Epithelial cell of esophagus (primary cell): Measurements from ENCODE around the gene ZMIZ1.
A peak's percentile ranks its signal among the peaks of the same experiment; 100 is the strongest.

Experiments used
- DNase-seq: peaks from one replicate; pipeline ENCODE4 v3.0.0; 2010; ENCODE audit warnings: low read depth
- H3K4me3 ChIP-seq: 2 replicates; pipeline ENCODE4 v1.5.1; 2011; ENCODE audit warnings: mild to moderate bottlenecking, low read length, control low read depth
- TF ChIP-seq, protein P1 (sequence below): IDR thresholded peaks from 2 replicates; pipeline ENCODE4 v1.5.1; 2011; ENCODE audit warnings: low read depth, mild to moderate bottlenecking, low read length, control low read depth, inconsistent platforms; ENCODE audit not compliant: insufficient read depth; ENCODE audit errors: missing control alignments

ZMIZ1 gene

DNA sequence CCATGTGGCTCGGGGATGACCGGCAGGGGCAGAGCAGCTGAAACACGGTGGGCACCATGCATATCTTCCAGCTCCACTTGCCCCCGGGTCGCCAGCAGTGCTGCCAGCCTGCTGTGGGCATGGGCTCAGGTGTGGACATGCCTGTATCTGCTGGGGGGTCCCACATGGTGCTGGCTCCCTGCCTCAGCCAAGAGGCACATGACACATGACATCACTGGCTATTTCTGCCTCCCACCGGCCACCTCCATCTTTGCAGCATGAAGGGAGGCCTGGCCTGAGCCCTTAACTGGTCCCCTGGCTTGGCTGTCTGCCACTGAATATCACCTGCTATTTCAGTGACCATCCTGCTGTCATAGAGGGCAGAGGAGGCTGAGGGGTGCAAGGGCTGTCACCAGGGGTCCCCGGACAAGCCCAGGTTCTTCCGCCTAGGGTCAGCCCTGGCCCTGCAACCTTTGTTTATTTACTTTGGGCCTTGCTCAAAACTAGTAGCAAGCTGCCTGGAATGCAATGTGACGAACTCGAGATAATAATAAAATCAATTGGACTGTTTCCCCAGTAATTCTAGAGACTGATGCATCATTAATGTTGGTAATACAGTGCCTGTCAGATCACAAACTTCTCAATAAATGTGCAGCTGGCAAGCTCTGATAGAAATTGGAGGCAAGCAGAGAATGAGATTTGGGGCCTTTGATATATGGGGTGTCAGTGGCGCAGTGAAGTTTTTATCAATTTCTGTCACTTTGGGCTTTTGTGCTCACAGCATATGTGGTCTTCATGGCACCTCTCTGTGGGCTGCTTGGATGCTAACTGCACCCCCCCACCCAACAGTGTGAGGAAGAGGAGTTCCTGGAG is 28.5 kb downstream of the ZMIZ1 start:
- TF ChIP-seq, protein P1, sequence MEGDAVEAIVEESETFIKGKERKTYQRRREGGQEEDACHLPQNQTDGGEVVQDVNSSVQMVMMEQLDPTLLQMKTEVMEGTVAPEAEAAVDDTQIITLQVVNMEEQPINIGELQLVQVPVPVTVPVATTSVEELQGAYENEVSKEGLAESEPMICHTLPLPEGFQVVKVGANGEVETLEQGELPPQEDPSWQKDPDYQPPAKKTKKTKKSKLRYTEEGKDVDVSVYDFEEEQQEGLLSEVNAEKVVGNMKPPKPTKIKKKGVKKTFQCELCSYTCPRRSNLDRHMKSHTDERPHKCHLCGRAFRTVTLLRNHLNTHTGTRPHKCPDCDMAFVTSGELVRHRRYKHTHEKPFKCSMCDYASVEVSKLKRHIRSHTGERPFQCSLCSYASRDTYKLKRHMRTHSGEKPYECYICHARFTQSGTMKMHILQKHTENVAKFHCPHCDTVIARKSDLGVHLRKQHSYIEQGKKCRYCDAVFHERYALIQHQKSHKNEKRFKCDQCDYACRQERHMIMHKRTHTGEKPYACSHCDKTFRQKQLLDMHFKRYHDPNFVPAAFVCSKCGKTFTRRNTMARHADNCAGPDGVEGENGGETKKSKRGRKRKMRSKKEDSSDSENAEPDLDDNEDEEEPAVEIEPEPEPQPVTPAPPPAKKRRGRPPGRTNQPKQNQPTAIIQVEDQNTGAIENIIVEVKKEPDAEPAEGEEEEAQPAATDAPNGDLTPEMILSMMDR, result no peak
- no peak for DNase-seq
- H3K4me3 ChIP-seq, result no peak overlapping the region

DNA sequence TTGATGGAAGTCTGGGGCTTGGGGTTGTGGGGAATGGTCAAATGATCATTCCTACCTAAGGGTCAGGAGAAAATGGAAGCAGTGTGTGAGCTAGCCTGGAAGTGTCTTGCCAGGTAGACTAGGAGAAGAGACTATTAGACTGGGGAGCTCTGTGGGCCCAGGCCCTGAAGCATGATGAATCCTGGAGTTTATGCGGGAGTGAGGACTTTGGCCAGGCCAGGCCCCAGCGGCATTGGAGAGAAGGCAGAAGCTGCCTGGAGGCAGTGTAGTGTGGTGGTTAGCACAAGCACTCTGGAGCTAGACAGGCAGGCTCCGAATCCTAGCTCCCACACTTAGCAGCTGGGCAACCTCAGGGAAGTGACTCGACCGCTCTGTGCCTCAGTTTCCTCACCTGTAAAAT is 29.3 kb downstream of the ZMIZ1 start:
- DNase-seq, result no peak
- TF ChIP-seq, protein P1, result no peak
- H3K4me3 ChIP-seq, result no peak overlapping the region

DNA sequence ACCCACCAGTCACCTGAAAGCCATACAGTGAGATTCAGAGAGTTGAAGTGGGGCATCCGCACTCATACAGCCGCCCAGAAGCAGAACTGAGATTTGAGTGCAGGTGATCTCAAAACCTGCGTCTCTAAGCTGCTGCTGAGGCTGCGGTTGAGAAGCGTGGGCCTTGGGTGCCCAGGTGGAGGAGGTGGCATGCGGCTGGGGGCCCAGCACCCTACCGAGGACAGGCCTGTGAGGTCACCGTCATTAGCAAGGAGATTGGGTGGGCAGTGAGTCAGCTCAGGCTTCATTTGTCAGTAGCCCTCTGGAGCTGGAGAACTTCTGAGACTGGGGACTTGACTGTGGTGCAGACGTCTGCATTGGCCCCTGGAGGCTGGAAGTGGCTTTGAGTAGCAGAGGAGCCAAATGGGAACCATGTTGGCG is 29.8 kb downstream of the ZMIZ1 start:
- H3K4me3 ChIP-seq, result no peak overlapping the region
- DNase-seq, result no peak
- TF ChIP-seq, protein P1, result no peak

DNA sequence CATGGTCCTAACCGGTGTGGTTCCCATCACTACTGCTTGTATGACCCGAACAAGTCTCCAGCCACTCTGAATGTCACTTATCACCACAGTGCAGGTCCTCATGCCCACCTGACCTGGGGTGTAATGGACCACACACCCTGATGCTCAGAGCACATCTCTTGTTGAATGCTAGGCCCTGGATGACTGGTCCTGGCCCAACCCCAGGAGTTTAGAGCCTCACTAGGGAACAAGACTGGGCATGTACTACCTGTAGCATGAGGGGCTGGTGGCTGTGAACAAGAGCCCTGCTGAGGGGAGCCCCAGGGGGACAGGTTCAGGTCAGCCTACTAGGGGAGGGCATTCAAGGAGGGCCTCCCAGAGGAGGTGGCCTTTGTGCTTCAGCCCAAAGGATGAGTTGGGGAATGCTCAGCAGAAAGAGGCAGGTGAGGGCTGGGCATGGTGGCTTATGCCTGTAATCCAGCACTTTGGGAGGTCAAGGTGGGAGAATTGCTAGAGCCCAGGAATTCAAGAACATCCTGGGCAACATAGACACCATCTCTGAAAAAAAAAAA is 31.2 kb downstream of the ZMIZ1 start:
- no peak overlapping the region for H3K4me3 ChIP-seq

DNA sequence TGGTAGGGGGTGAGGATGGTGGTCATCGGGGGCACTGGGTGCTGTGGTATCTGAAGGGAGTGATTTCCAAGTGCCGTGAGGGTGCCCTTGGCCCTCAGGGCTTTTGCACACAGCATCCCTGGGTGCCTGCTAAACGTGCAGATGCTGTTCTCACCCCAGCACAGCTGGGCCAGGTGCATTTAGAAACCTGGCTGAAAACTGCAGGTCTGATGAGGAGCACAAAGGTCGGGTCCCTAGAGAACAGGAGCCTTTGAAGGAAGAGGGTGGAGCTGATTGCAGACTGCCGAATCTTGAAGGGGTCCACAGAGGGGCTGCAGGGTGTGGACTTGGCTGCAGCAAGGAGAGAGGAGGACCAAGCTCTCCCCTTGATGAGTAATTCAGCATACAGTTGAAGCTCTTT is 32.0 kb downstream of the ZMIZ1 start:
- no peak for DNase-seq
- no peak overlapping the region for H3K4me3 ChIP-seq
- TF ChIP-seq, protein P1, result no peak

More for the DNA sequence above, 31.2 kb downstream of the ZMIZ1 start:
- TF ChIP-seq, protein P1, result no peak
- peak; percentile 45 for DNase-seq

DNA sequence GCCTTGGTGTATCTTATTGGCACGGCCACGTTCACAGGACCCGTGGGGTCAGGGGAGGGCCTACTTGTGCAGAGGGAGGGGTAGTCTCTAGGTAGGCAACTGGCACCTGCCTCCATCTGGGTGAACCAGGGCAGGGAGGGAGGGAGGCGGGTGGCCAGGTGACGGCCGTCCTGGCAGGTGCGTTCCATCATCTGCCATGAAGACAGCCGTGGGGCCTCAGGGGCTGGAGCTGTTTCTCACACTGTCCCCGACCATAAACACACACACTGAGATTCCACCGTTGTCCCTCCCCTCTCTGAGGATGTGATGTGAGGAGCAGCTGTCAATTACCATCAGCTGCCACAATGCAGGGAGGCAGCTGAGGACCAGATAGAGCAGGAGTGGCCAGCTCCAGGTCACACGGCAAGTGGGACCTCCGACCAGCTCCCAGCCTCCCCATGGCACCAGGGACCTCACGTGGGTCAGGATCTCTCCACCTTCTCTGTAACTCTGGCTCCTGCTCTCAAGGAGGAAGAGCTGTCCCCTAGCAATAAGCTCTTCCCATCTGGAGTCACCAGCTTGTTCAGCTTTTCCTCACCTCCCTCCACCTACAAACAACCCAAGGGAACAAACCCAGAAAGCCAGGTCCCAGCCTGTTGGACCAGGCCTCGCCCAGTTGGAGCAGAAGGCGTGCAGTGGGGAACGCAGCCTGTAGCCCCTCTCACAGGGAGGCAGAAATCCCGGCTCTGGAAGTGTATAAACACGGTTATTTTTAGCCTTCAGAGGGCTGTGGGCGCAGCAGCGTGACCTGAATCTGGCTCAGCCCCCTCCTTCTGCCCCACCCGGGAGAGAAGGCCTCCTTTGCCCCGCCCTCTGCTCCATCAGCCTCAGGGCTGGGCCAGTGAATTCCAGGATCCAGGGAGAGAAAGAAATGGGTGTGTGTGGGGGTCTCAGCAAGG is 33.1 kb downstream of the ZMIZ1 start:
- no peak overlapping the region for H3K4me3 ChIP-seq
- TF ChIP-seq, protein P1, result no peak
- peak; percentile 20 for DNase-seq
